Measurements from ENCODE around the gene EPB41. TPM values are rescaled to one million over a fixed set of nuclear protein-coding genes. Genes with fewer than 3 reads are reported as not detected.
"Not testable (repeated sequence)": the region's sequence is repeated elsewhere in the genome, so short reads cannot be mapped to it uniquely, and the experiment has no call there.

Gene EPB41
- total and polyA plus RNA-seq, 2 experiments from 2014 or later: 13.2 to 60.8 TPM

- no peak overlapping the region for H3K27ac ChIP-seq
- no peaks in the 10 kb centered on the region for H3K9me2 ChIP-seq (replicated peaks; ENCODE audit: insufficient read depth)
- H3K27me3 ChIP-seq: no peaks in the 10 kb centered on the region
- H3K79me2 ChIP-seq: no peaks in the 10 kb centered on the region
- H3K36me3 ChIP-seq (replicated peaks; ENCODE audit: insufficient read depth, low read depth): no peaks in the 10 kb centered on the region
- H3K4me1 ChIP-seq (ENCODE audit: insufficient read depth): peaks cover 17% of the 10 kb centered on the region
- no peaks in the 10 kb centered on the region for H4K20me1 ChIP-seq (ENCODE audit: insufficient read depth, poor library complexity, severe bottlenecking)
- no peak overlapping the region for H2AFZ ChIP-seq
- no peak for DNase-seq (ENCODE audit: low spot score)
- TF ChIP-seq EZH2 (IDR thresholded peaks at IDR 0.05; ENCODE audit: borderline replicate concordance): no peak
- no peak for TF ChIP-seq EZH2phosphoT487 (IDR thresholded peaks at IDR 0.05; ENCODE audit: low read depth, severe bottlenecking, unreplicated experiment)
- TF ChIP-seq, protein P1, sequence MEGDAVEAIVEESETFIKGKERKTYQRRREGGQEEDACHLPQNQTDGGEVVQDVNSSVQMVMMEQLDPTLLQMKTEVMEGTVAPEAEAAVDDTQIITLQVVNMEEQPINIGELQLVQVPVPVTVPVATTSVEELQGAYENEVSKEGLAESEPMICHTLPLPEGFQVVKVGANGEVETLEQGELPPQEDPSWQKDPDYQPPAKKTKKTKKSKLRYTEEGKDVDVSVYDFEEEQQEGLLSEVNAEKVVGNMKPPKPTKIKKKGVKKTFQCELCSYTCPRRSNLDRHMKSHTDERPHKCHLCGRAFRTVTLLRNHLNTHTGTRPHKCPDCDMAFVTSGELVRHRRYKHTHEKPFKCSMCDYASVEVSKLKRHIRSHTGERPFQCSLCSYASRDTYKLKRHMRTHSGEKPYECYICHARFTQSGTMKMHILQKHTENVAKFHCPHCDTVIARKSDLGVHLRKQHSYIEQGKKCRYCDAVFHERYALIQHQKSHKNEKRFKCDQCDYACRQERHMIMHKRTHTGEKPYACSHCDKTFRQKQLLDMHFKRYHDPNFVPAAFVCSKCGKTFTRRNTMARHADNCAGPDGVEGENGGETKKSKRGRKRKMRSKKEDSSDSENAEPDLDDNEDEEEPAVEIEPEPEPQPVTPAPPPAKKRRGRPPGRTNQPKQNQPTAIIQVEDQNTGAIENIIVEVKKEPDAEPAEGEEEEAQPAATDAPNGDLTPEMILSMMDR (IDR thresholded peaks at IDR 0.05; ENCODE audit: poor library complexity): no peak
- 99% methylated on average over 5 of the region's 5 CpGs for WGBS (ENCODE audit: low lambda C conversion rate, missing lambda C conversion rate)
- H3K9me3 ChIP-seq (ENCODE audit: low read depth): no peaks in the 10 kb centered on the region
- H3K4me3 ChIP-seq: no peak overlapping the region
- H3K4me2 ChIP-seq: no peak overlapping the region
Measured at GRCh38 chr1:28869952-28870351, 44.4 kb upstream of the EPB41 start.

- DNase-seq (ENCODE audit: low spot score): peak; percentile 68
- no peaks in the 10 kb centered on the region for H3K9me3 ChIP-seq (ENCODE audit: low read depth)
- no peaks in the 10 kb centered on the region for H4K20me1 ChIP-seq (ENCODE audit: insufficient read depth, poor library complexity, severe bottlenecking)
- peak overlapping the region; percentile 35 for H2AFZ ChIP-seq
- H3K27me3 ChIP-seq: no peaks in the 10 kb centered on the region
- 63% methylated on average over 11 of the region's 12 CpGs for WGBS (ENCODE audit: low lambda C conversion rate, missing lambda C conversion rate)
- peak overlapping the region; percentile 92 for H3K27ac ChIP-seq
- H3K4me2 ChIP-seq: peak overlapping the region; percentile 69
- H3K79me2 ChIP-seq: no peaks in the 10 kb centered on the region
- no peaks in the 10 kb centered on the region for H3K36me3 ChIP-seq (replicated peaks; ENCODE audit: insufficient read depth, low read depth)
- H3K9me2 ChIP-seq (replicated peaks; ENCODE audit: insufficient read depth): no peaks in the 10 kb centered on the region
- TF ChIP-seq EZH2phosphoT487 (IDR thresholded peaks at IDR 0.05; ENCODE audit: low read depth, severe bottlenecking, unreplicated experiment) (no peak), EZH2 (IDR thresholded peaks at IDR 0.05; ENCODE audit: borderline replicate concordance) (no peak)
- TF ChIP-seq, protein P1 (IDR thresholded peaks at IDR 0.05; ENCODE audit: poor library complexity): no peak
- no peak overlapping the region for H3K4me3 ChIP-seq
- H3K4me1 ChIP-seq (ENCODE audit: insufficient read depth): peaks cover 17% of the 10 kb centered on the region
Measured at GRCh38 chr1:28871631-28872401, 42.6 kb upstream of the EPB41 start.

DNA sequence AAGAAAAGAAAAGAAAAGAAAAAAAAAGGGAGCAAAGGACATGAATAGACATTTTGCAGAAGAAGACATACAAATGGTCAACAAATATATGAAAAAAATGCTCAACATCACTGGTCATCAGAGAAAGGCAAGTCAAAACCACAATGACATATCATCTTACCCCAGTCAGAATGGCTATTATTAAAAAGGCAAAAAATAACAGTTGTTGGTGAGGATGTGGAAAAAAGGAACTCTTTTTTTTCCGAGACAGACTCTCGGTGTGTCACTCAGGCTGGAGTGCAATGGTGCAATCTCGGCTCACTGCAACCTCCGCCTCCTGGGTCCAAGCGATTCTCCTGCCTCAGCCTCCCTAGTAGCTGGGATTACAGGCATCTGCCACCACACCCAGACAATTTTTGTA lies 39.2 kb upstream of the EPB41 start:
- H3K4me1 ChIP-seq (ENCODE audit: insufficient read depth): peaks cover 17% of the 10 kb centered on the region
- not testable (repeated sequence) for H3K9me2 ChIP-seq (replicated peaks; ENCODE audit: insufficient read depth); H3K36me3 ChIP-seq (replicated peaks; ENCODE audit: insufficient read depth, low read depth); H4K20me1 ChIP-seq (ENCODE audit: insufficient read depth, poor library complexity, severe bottlenecking); H3K27ac ChIP-seq; H3K4me3 ChIP-seq; H3K9me3 ChIP-seq (ENCODE audit: low read depth); H3K4me2 ChIP-seq; H3K79me2 ChIP-seq; DNase-seq (ENCODE audit: low spot score); H3K27me3 ChIP-seq; H2AFZ ChIP-seq
- WGBS (ENCODE audit: low lambda C conversion rate, missing lambda C conversion rate): 97% methylated on average over 5 of the region's 5 CpGs

GRCh38 chr1:28877132-28877781 lies 37.1 kb upstream of the EPB41 start:
- no peak for TF ChIP-seq EZH2 (IDR thresholded peaks at IDR 0.05; ENCODE audit: borderline replicate concordance)
- TF ChIP-seq, protein P1 (IDR thresholded peaks at IDR 0.05; ENCODE audit: poor library complexity): peak; percentile 95
- Histone ChIP-seq H3K36me3 (replicated peaks; ENCODE audit: insufficient read depth, low read depth) (no peaks in the 10 kb centered on the region), H3K4me1 (ENCODE audit: insufficient read depth) (peaks cover 4% of the 10 kb centered on the region), H3K27me3 (no peaks in the 10 kb centered on the region), H3K4me2 (no peak overlapping the region), H4K20me1 (ENCODE audit: insufficient read depth, poor library complexity, severe bottlenecking) (no peaks in the 10 kb centered on the region), H3K79me2 (no peaks in the 10 kb centered on the region), H3K4me3 (no peak overlapping the region), H3K9me2 (replicated peaks; ENCODE audit: insufficient read depth) (no peaks in the 10 kb centered on the region), H3K27ac (no peak overlapping the region), H3K9me3 (ENCODE audit: low read depth) (no peaks in the 10 kb centered on the region), H2AFZ (no peak overlapping the region)
- peak; percentile 89 for DNase-seq (ENCODE audit: low spot score)
- WGBS (ENCODE audit: low lambda C conversion rate, missing lambda C conversion rate): 27% methylated on average over 18 of the region's 18 CpGs

Measured in hepatocyte (in vitro differentiated cells).